ENCODE data around the gene MSTN.

The MSTN gene

GRCh38 chr2:190062053-190062452, 476 bp downstream of the MSTN start:
- H3K4me1 ChIP-seq (ENCODE audit: insufficient read depth, low read length, poor library complexity, severe bottlenecking), result no peaks in the 10 kb centered on the region
- H3K27me3 ChIP-seq (ENCODE audit: insufficient read depth, low read length, poor library complexity, severe bottlenecking), result no peaks in the 10 kb centered on the region
- no peaks in the 10 kb centered on the region for H3K36me3 ChIP-seq (ENCODE audit: insufficient read depth, low read length)
- TF ChIP-seq EZH2phosphoT487 (IDR thresholded peaks at IDR 0.05; ENCODE audit: borderline replicate concordance) (no peak), CTCF (conservative IDR thresholded peaks at IDR 0.05; ENCODE audit: low read length) (no peak)
- no peak overlapping the region for H3K4me3 ChIP-seq (ENCODE audit: low read length, poor library complexity, severe bottlenecking)
- no peaks in the 10 kb centered on the region for H3K79me2 ChIP-seq (ENCODE audit: insufficient read depth, low read length)
- no peaks in the 10 kb centered on the region for H3K9me2 ChIP-seq (replicated peaks; ENCODE audit: low read depth, low read length)
- no peaks in the 10 kb centered on the region for H3K9me3 ChIP-seq (ENCODE audit: insufficient read depth, low read depth, low read length)
- H3F3A ChIP-seq (ENCODE audit: low read depth), result no peaks in the 10 kb centered on the region
- H3K9ac ChIP-seq (ENCODE audit: low read depth, low read length, poor library complexity, severe bottlenecking), result no peak overlapping the region
- no peak overlapping the region for H3K4me2 ChIP-seq (ENCODE audit: low read depth, low read length, poor library complexity, severe bottlenecking)
- H4K20me1 ChIP-seq (ENCODE audit: insufficient read depth, low read length, poor library complexity, severe bottlenecking), result no peaks in the 10 kb centered on the region
- H2AFZ ChIP-seq (ENCODE audit: low read length), result no peak overlapping the region; the same call in 1 of the 2 replicates

- Histone ChIP-seq H3K4me3 (ENCODE audit: low read length, poor library complexity, severe bottlenecking) (no peak overlapping the region), H3K9me3 (ENCODE audit: insufficient read depth, low read depth, low read length) (no peaks in the 10 kb centered on the region), H4K20me1 (ENCODE audit: insufficient read depth, low read length, poor library complexity, severe bottlenecking) (no peaks in the 10 kb centered on the region), H3K9ac (ENCODE audit: low read depth, low read length, poor library complexity, severe bottlenecking) (no peak overlapping the region), H2AFZ (ENCODE audit: low read length) (no peak overlapping the region), H3K4me1 (ENCODE audit: insufficient read depth, low read length, poor library complexity, severe bottlenecking) (no peaks in the 10 kb centered on the region), H3K27me3 (ENCODE audit: insufficient read depth, low read length, poor library complexity, severe bottlenecking) (no peaks in the 10 kb centered on the region), H3F3A (ENCODE audit: low read depth) (no peaks in the 10 kb centered on the region), H3K79me2 (ENCODE audit: insufficient read depth, low read length) (no peaks in the 10 kb centered on the region), H3K9me2 (replicated peaks; ENCODE audit: low read depth, low read length) (no peaks in the 10 kb centered on the region), H3K36me3 (ENCODE audit: insufficient read depth, low read length) (no peaks in the 10 kb centered on the region), H3K4me2 (ENCODE audit: low read depth, low read length, poor library complexity, severe bottlenecking) (no peak overlapping the region)
- TF ChIP-seq EZH2phosphoT487 (IDR thresholded peaks at IDR 0.05; ENCODE audit: borderline replicate concordance) (no peak), CTCF (conservative IDR thresholded peaks at IDR 0.05; ENCODE audit: low read length) (no peak)
These were observed 1.9 kb downstream of the MSTN start for GRCh38 chr2:190060626-190061025.

GRCh38 chr2:190060019-190060418, 2.5 kb downstream of the MSTN start:
- H3K27me3 ChIP-seq (ENCODE audit: insufficient read depth, low read length, poor library complexity, severe bottlenecking), result no peaks in the 10 kb centered on the region
- no peak overlapping the region for H3K9ac ChIP-seq (ENCODE audit: low read depth, low read length, poor library complexity, severe bottlenecking)
- H3K4me3 ChIP-seq (ENCODE audit: low read length, poor library complexity, severe bottlenecking), result no peak overlapping the region
- no peaks in the 10 kb centered on the region for H3K79me2 ChIP-seq (ENCODE audit: insufficient read depth, low read length)
- no peaks in the 10 kb centered on the region for H4K20me1 ChIP-seq (ENCODE audit: insufficient read depth, low read length, poor library complexity, severe bottlenecking)
- no peak overlapping the region for H3K4me2 ChIP-seq (ENCODE audit: low read depth, low read length, poor library complexity, severe bottlenecking)
- H3K4me1 ChIP-seq (ENCODE audit: insufficient read depth, low read length, poor library complexity, severe bottlenecking), result no peaks in the 10 kb centered on the region
- H3F3A ChIP-seq (ENCODE audit: low read depth), result no peaks in the 10 kb centered on the region
- TF ChIP-seq EZH2phosphoT487 (IDR thresholded peaks at IDR 0.05; ENCODE audit: borderline replicate concordance) (no peak), CTCF (conservative IDR thresholded peaks at IDR 0.05; ENCODE audit: low read length) (no peak)
- no peak overlapping the region for H2AFZ ChIP-seq (ENCODE audit: low read length)
- H3K9me2 ChIP-seq (replicated peaks; ENCODE audit: low read depth, low read length), result no peaks in the 10 kb centered on the region
- no peaks in the 10 kb centered on the region for H3K36me3 ChIP-seq (ENCODE audit: insufficient read depth, low read length)
- H3K9me3 ChIP-seq (ENCODE audit: insufficient read depth, low read depth, low read length), result no peaks in the 10 kb centered on the region
